OCI-LY7 (cell line): ENCODE measurements around the gene FANCG.

Experiments
- CTCF ChIP-seq: fragments of 200-600 bp; sonication (generic); conservative IDR thresholded peaks from 2 replicates; pipeline ENCODE4 v1.5.1; 2014; ENCODE audit warnings: mild to moderate bottlenecking, antibody characterized with exemption, low read length, moderate library complexity, mixed read lengths
- EZH2phosphoT487 ChIP-seq: fragments of 200-600 bp; sonication (generic); IDR thresholded peaks from 2 replicates; pipeline ENCODE4 v1.6.1; 2018; ENCODE audit warnings: low read depth, borderline replicate concordance, mild to moderate bottlenecking, mixed run types, antibody characterized with exemption, low read length, moderate library complexity, mixed read lengths

GRCh38 chr9:35070823-35071813, 8.6 kb downstream of the FANCG start:
- TF ChIP-seq EZH2phosphoT487 (no peak), CTCF (no peak)
